GM23248 (cell line): ENCODE measurements around the gene VTI1A.

Experiments used
- EZH2 ChIP-seq: fragments of 200-600 bp; sonication (generic); IDR thresholded peaks from 2 replicates; pipeline ENCODE4 v1.6.1; 2018; ENCODE audit warnings: antibody characterized with exemption, mild to moderate bottlenecking; ENCODE audit not compliant: insufficient read depth, poor library complexity, severe bottlenecking
- EZH2phosphoT487 ChIP-seq: fragments of 200-600 bp; sonication (generic); IDR thresholded peaks from 2 replicates; pipeline ENCODE4 v1.6.1; 2018; ENCODE audit warnings: antibody characterized with exemption, moderate library complexity, mild to moderate bottlenecking, low read depth; ENCODE audit not compliant: insufficient read depth

GRCh38 chr10:112562809-112563663, 116.0 kb downstream of the VTI1A start:
- no peak for TF ChIP-seq EZH2
- no peak for TF ChIP-seq EZH2phosphoT487
